ENCODE measurements around the gene ACVRL1.

The ACVRL1 gene

GRCh38 chr12:51867371-51867770 lies 39.9 kb upstream of the ACVRL1 start:
- H3K27me3 ChIP-seq (ENCODE audit: insufficient read depth, low read length) = peaks cover 11% of the 10 kb centered on the region
- no peaks in the 10 kb centered on the region for H3K4me1 ChIP-seq (ENCODE audit: insufficient read depth, low read length, severe bottlenecking)

GRCh38 chr12:51867796-51868428 lies 39.4 kb upstream of the ACVRL1 start:
- H3K9me2 ChIP-seq (ENCODE audit: low read depth, low read length) = no peaks in the 10 kb centered on the region
- H3K27me3 ChIP-seq (ENCODE audit: insufficient read depth, low read length) = peaks cover 11% of the 10 kb centered on the region
- no peaks in the 10 kb centered on the region for H3K4me1 ChIP-seq (ENCODE audit: insufficient read depth, low read length, severe bottlenecking)
- no peaks in the 10 kb centered on the region for H3K9me3 ChIP-seq (ENCODE audit: low read length)
- H3K27ac ChIP-seq (ENCODE audit: low read depth, low read length, poor library complexity, severe bottlenecking) = no peak overlapping the region
- H3K79me2 ChIP-seq (ENCODE audit: insufficient read depth, low read length) = no peaks in the 10 kb centered on the region
- H3K4me3 ChIP-seq (ENCODE audit: low read depth, low read length, poor library complexity, severe bottlenecking) = no peak overlapping the region
- no peak for TF ChIP-seq EZH2 (IDR thresholded peaks at IDR 0.05; ENCODE audit: borderline replicate concordance, low read length)
- no peak for TF ChIP-seq CTCF (IDR thresholded peaks at IDR 0.05; ENCODE audit: low read length)
- H3K9ac ChIP-seq (ENCODE audit: low read length) = no peak overlapping the region
- H4K20me1 ChIP-seq (ENCODE audit: insufficient read depth, low read length) = no peaks in the 10 kb centered on the region
- no peaks in the 10 kb centered on the region for H3K36me3 ChIP-seq (ENCODE audit: insufficient read depth, low read length)
- no peak overlapping the region for H3K4me2 ChIP-seq (ENCODE audit: low read length)
- H2AFZ ChIP-seq (ENCODE audit: low read length) = no peak overlapping the region
- no peaks in the 10 kb centered on the region for H3F3A ChIP-seq (ENCODE audit: insufficient read depth, low read length)

More at GRCh38 chr12:51867371-51867770, 39.9 kb upstream of the ACVRL1 start:
- Histone ChIP-seq H3K9me3 (ENCODE audit: low read length) (no peaks in the 10 kb centered on the region), H3K79me2 (ENCODE audit: insufficient read depth, low read length) (no peaks in the 10 kb centered on the region), H3K9me2 (ENCODE audit: low read depth, low read length) (no peaks in the 10 kb centered on the region), H4K20me1 (ENCODE audit: insufficient read depth, low read length) (no peaks in the 10 kb centered on the region), H3K4me2 (ENCODE audit: low read length) (no peak overlapping the region), H3K9ac (ENCODE audit: low read length) (no peak overlapping the region), H3K36me3 (ENCODE audit: insufficient read depth, low read length) (no peaks in the 10 kb centered on the region), H3K4me3 (ENCODE audit: low read depth, low read length, poor library complexity, severe bottlenecking) (no peak overlapping the region), H3K27ac (ENCODE audit: low read depth, low read length, poor library complexity, severe bottlenecking) (no peak overlapping the region), H3F3A (ENCODE audit: insufficient read depth, low read length) (no peaks in the 10 kb centered on the region), H2AFZ (ENCODE audit: low read length) (no peak overlapping the region)
- TF ChIP-seq CTCF (IDR thresholded peaks at IDR 0.05; ENCODE audit: low read length) (no peak), EZH2 (IDR thresholded peaks at IDR 0.05; ENCODE audit: borderline replicate concordance, low read length) (no peak)

- Histone ChIP-seq H3K27ac (ENCODE audit: low read depth, low read length, poor library complexity, severe bottlenecking) (no peak overlapping the region), H3K9ac (ENCODE audit: low read length) (no peak overlapping the region), H4K20me1 (ENCODE audit: insufficient read depth, low read length) (no peaks in the 10 kb centered on the region), H3F3A (ENCODE audit: insufficient read depth, low read length) (no peaks in the 10 kb centered on the region), H3K79me2 (ENCODE audit: insufficient read depth, low read length) (no peaks in the 10 kb centered on the region), H3K9me2 (ENCODE audit: low read depth, low read length) (no peaks in the 10 kb centered on the region), H3K4me1 (ENCODE audit: insufficient read depth, low read length, severe bottlenecking) (no peaks in the 10 kb centered on the region), H3K27me3 (ENCODE audit: insufficient read depth, low read length) (peaks cover 11% of the 10 kb centered on the region), H3K4me2 (ENCODE audit: low read length) (no peak overlapping the region), H2AFZ (ENCODE audit: low read length) (no peak overlapping the region), H3K9me3 (ENCODE audit: low read length) (no peaks in the 10 kb centered on the region), H3K36me3 (ENCODE audit: insufficient read depth, low read length) (no peaks in the 10 kb centered on the region), H3K4me3 (ENCODE audit: low read depth, low read length, poor library complexity, severe bottlenecking) (no peak overlapping the region)
- TF ChIP-seq EZH2 (IDR thresholded peaks at IDR 0.05; ENCODE audit: borderline replicate concordance, low read length) (no peak), CTCF (IDR thresholded peaks at IDR 0.05; ENCODE audit: low read length) (no peak)
Measured at GRCh38 chr12:51868821-51869495, 38.3 kb upstream of the ACVRL1 start.

Data from OCI-LY1 (cell line).